SK-N-MC (cell line): Measurements from ENCODE around the gene FLNA.

Experiments used
- EZH2 ChIP-seq: fragments of 200-600 bp; sonication (generic); IDR thresholded peaks from one replicate; pipeline ENCODE4 v1.6.1; 2017; ENCODE audit warnings: antibody characterized with exemption
- POLR2AphosphoS5 ChIP-seq: IDR thresholded peaks from 2 replicates; pipeline ENCODE4 v1.6.1; 2012; ENCODE audit warnings: mild to moderate bottlenecking, low read depth, low read length, borderline replicate concordance

DNA sequence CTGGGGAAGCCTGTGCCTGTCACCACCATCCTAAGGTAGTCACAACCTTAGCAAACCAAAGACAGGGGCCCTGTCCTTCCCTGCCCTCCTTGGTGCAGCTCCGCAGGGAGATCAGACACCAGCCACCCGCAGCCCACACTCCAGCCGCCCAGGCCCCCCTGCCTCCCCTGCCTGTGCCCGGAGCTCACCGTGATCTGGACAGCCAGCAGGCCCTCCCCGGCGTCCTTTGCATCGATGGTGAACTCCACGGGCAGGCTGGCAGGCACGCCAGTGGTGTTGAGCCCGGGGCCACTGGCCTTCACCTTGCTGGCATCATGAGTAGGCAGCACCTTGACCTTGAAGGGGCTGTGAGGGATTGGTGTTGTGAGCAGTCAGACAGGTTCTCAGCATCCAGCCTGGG, 16.4 kb downstream of the FLNA start:
- TF ChIP-seq POLR2AphosphoS5 (no peak), EZH2 (no peak)
